Loucy (cell line): ENCODE results near the gene FXYD7.

Source experiments
- EZH2phosphoT487 ChIP-seq: fragments of 200-600 bp; IDR thresholded peaks from 2 replicates; pipeline ENCODE4 v1.6.1; 2018; ENCODE audit warnings: antibody characterized with exemption, mild to moderate bottlenecking, moderate library complexity, borderline replicate concordance
- TF ChIP-seq, protein P1 (sequence below): fragments of 200-600 bp; sonication (generic); conservative IDR thresholded peaks from 2 replicates; pipeline ENCODE4 v1.5.1; 2014; ENCODE audit warnings: mild to moderate bottlenecking, antibody characterized with exemption, low read length

GRCh38 chr19:35154525-35155406, 11.7 kb downstream of the FXYD7 start, which contains the start of gene FXYD5:
- TF ChIP-seq, protein P1, sequence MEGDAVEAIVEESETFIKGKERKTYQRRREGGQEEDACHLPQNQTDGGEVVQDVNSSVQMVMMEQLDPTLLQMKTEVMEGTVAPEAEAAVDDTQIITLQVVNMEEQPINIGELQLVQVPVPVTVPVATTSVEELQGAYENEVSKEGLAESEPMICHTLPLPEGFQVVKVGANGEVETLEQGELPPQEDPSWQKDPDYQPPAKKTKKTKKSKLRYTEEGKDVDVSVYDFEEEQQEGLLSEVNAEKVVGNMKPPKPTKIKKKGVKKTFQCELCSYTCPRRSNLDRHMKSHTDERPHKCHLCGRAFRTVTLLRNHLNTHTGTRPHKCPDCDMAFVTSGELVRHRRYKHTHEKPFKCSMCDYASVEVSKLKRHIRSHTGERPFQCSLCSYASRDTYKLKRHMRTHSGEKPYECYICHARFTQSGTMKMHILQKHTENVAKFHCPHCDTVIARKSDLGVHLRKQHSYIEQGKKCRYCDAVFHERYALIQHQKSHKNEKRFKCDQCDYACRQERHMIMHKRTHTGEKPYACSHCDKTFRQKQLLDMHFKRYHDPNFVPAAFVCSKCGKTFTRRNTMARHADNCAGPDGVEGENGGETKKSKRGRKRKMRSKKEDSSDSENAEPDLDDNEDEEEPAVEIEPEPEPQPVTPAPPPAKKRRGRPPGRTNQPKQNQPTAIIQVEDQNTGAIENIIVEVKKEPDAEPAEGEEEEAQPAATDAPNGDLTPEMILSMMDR: no peak
- no peak for TF ChIP-seq EZH2phosphoT487
